HEK293 (cell line): ENCODE data around the gene NR2F1-AS1.

Experiments used
- CTCF ChIA-PET: fragments of 350-600 bp; formaldehyde crosslinking; extraction: SDS; loops from one replicate; lab custom pipeline; 2021; ENCODE audit warnings: antibody characterized with exemption; lab: Yijun Ruan, JAX
- POLR2A ChIA-PET: fragments of 300-600 bp; formaldehyde crosslinking; extraction: SDS; loops from one replicate; lab custom pipeline; 2020; ENCODE audit warnings: antibody characterized with exemption, inconsistent platforms; lab: Yijun Ruan, JAX
- H3K27ac ChIP-seq: fragments of 200-500 bp; sonication (Bioruptor generic); 2 replicates; pipeline ENCODE4 v1.5.1; 2014; ENCODE audit warnings: low read depth, low read length, control low read depth, inconsistent platforms; ENCODE audit errors: extremely low read depth
- H3K36me3 ChIP-seq, 2 experiments: fragments of 200-500 bp in 1 of 2; sonication (Bioruptor generic) in 1 of 2; 1 replicate in 1 of 2; 2 replicates in 1 of 2; pipeline ENCODE4 v1.5.1; 2014 to 2017; ENCODE audit warnings: inconsistent platforms in 2 of 2, low read length in 2 of 2; ENCODE audit not compliant: control insufficient read depth in 2 of 2, insufficient read depth in 1 of 2
- H3K4me1 ChIP-seq: fragments of 200-500 bp; sonication (Bioruptor generic); 2 replicates; pipeline ENCODE4 v1.5.1; 2014; ENCODE audit warnings: mild to moderate bottlenecking, low read length, inconsistent platforms; ENCODE audit not compliant: control insufficient read depth, insufficient read depth
- H3K4me3 ChIP-seq: 2 replicates; pipeline ENCODE4 v1.5.1; 2011; ENCODE audit warnings: low read depth, mild to moderate bottlenecking, control low read depth, low read length, moderate library complexity
- H3K9me3 ChIP-seq: fragments of 200-500 bp; sonication (Bioruptor generic); 2 replicates; pipeline ENCODE4 v1.5.1; 2014; ENCODE audit warnings: low read depth, low read length, inconsistent platforms; ENCODE audit not compliant: control insufficient read depth, insufficient read depth
- AEBP2 ChIP-seq: fragments of 450-650 bp; formaldehyde crosslinking; IDR thresholded peaks from 2 replicates; pipeline ENCODE4 v1.5.1; 2016; ENCODE audit warnings: missing biosample characterization, missing genetic modification characterization, borderline replicate concordance
- HOXA7 ChIP-seq: sonication (generic); formaldehyde crosslinking; IDR thresholded peaks from 2 replicates; pipeline ENCODE4 v1.8.1; 2022; ENCODE audit warnings: missing genetic modification reagents, borderline replicate concordance
- KLF16 ChIP-seq: fragments of 450-650 bp; formaldehyde crosslinking; IDR thresholded peaks from 2 replicates; pipeline ENCODE4 v1.5.1; 2017; ENCODE audit warnings: missing biosample characterization, missing genetic modification characterization
- SETDB1 ChIP-seq: IDR thresholded peaks from one replicate; pipeline ENCODE4 v1.6.1; 2017; ENCODE audit warnings: mild to moderate bottlenecking, low read length, moderate library complexity, mixed read lengths; ENCODE audit not compliant: insufficient read length
- TRIM28 ChIP-seq: IDR thresholded peaks from 2 replicates; pipeline ENCODE4 v1.6.1; 2011; ENCODE audit warnings: low read length, control low read depth, borderline replicate concordance
- ZBTB44 ChIP-seq: fragments of 450-650 bp; IDR thresholded peaks from 2 replicates; pipeline ENCODE4 v1.5.1; 2018; ENCODE audit warnings: missing biosample characterization, mild to moderate bottlenecking, missing genetic modification characterization
- ZNF214 ChIP-seq: fragments of 450-650 bp; formaldehyde crosslinking; IDR thresholded peaks from 2 replicates; pipeline ENCODE4 v1.5.1; 2017; ENCODE audit warnings: missing biosample characterization, mild to moderate bottlenecking, missing genetic modification characterization, borderline replicate concordance
- ZNF26 ChIP-seq: fragments of 450-650 bp; formaldehyde crosslinking; IDR thresholded peaks from 2 replicates; pipeline ENCODE4 v1.5.1; 2016; ENCODE audit warnings: missing biosample characterization, missing genetic modification characterization
- ZNF501 ChIP-seq: fragments of 450-650 bp; formaldehyde crosslinking; IDR thresholded peaks from 2 replicates; pipeline ENCODE4 v1.5.1; 2016; ENCODE audit warnings: missing biosample characterization, missing genetic modification characterization
- ZNF530 ChIP-seq: fragments of 450-650 bp; formaldehyde crosslinking; IDR thresholded peaks from 2 replicates; pipeline ENCODE4 v1.5.1; 2016; ENCODE audit warnings: low read depth, missing biosample characterization, missing genetic modification characterization
- ZNF585B ChIP-seq: fragments of 450-650 bp; formaldehyde crosslinking; IDR thresholded peaks from 2 replicates; pipeline ENCODE4 v1.5.1; 2016; ENCODE audit warnings: missing biosample characterization, missing genetic modification characterization
- ZNF768 ChIP-seq: fragments of 450-650 bp; formaldehyde crosslinking; IDR thresholded peaks from 2 replicates; pipeline ENCODE4 v1.5.1; 2018; ENCODE audit warnings: missing biosample characterization, mild to moderate bottlenecking, missing genetic modification characterization
- ZNF776 ChIP-seq: fragments of 450-650 bp; formaldehyde crosslinking; IDR thresholded peaks from 2 replicates; pipeline ENCODE4 v1.5.0; 2017; ENCODE audit warnings: missing biosample characterization, missing genetic modification characterization, borderline replicate concordance
- TF ChIP-seq, protein P1 (sequence below): fragments of 450-650 bp; formaldehyde crosslinking; IDR thresholded peaks from 2 replicates; pipeline ENCODE4 v1.5.1; 2016; ENCODE audit warnings: missing biosample characterization, missing genetic modification characterization
- TF ChIP-seq, protein P2 (sequence below): fragments of 450-650 bp; formaldehyde crosslinking; IDR thresholded peaks from 2 replicates; pipeline ENCODE4 v1.5.1; 2016; ENCODE audit warnings: missing biosample characterization, missing genetic modification characterization, borderline replicate concordance

NR2F1-AS1 gene

DNA sequence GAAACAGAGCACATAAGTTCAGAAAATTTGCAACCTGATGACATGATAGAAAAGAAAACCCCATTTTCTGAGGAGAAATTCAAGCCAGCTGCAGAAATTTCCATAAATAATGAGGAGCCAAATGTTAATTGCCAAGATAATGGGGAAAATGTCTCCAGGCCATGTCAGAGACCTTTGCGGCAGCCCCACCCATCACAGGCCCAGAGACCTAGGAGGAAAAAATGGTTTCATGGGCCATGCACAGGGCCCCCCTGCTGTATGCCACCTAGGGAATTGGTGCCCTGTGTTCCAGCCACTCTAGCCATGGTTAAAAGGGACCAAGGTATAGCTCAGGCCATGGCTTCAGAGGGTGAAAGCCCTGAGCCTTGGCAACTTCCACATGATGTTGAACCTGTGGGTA is 118.1 kb downstream of the NR2F1-AS1 start:
- Histone ChIP-seq H3K4me3 (no peak overlapping the region), H3K4me1 (no peaks in the 10 kb centered on the region), H3K36me3 (no peaks in the 10 kb centered on the region), H3K9me3 (no peaks in the 10 kb centered on the region), H3K27ac (no peak overlapping the region)
- POLR2A ChIA-PET: no interaction called here
- CTCF ChIA-PET: no interaction called here
- TF ChIP-seq ZBTB44 (tag by site-specific recombination) (no peak), ZNF26 (tag by site-specific recombination) (no peak), ZNF585B (tag by site-specific recombination) (peak; percentile 89), ZNF214 (tag by site-specific recombination) (no peak), KLF16 (tag by site-specific recombination) (no peak), ZNF776 (no peak), HOXA7 (no peak), SETDB1 (no peak), ZNF768 (tag by site-specific recombination) (no peak), AEBP2 (tag by site-specific recombination) (no peak), TRIM28 (peak; percentile 16; the same call in 1 of the 2 replicates), ZNF501 (tag by site-specific recombination) (no peak), ZNF530 (tag by site-specific recombination) (no peak)
- TF ChIP-seq, protein P1, sequence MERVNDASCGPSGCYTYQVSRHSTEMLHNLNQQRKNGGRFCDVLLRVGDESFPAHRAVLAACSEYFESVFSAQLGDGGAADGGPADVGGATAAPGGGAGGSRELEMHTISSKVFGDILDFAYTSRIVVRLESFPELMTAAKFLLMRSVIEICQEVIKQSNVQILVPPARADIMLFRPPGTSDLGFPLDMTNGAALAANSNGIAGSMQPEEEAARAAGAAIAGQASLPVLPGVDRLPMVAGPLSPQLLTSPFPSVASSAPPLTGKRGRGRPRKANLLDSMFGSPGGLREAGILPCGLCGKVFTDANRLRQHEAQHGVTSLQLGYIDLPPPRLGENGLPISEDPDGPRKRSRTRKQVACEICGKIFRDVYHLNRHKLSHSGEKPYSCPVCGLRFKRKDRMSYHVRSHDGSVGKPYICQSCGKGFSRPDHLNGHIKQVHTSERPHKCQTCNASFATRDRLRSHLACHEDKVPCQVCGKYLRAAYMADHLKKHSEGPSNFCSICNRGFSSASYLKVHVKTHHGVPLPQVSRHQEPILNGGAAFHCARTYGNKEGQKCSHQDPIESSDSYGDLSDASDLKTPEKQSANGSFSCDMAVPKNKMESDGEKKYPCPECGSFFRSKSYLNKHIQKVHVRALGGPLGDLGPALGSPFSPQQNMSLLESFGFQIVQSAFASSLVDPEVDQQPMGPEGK (tag by site-specific recombination): no peak
- TF ChIP-seq, protein P2, sequence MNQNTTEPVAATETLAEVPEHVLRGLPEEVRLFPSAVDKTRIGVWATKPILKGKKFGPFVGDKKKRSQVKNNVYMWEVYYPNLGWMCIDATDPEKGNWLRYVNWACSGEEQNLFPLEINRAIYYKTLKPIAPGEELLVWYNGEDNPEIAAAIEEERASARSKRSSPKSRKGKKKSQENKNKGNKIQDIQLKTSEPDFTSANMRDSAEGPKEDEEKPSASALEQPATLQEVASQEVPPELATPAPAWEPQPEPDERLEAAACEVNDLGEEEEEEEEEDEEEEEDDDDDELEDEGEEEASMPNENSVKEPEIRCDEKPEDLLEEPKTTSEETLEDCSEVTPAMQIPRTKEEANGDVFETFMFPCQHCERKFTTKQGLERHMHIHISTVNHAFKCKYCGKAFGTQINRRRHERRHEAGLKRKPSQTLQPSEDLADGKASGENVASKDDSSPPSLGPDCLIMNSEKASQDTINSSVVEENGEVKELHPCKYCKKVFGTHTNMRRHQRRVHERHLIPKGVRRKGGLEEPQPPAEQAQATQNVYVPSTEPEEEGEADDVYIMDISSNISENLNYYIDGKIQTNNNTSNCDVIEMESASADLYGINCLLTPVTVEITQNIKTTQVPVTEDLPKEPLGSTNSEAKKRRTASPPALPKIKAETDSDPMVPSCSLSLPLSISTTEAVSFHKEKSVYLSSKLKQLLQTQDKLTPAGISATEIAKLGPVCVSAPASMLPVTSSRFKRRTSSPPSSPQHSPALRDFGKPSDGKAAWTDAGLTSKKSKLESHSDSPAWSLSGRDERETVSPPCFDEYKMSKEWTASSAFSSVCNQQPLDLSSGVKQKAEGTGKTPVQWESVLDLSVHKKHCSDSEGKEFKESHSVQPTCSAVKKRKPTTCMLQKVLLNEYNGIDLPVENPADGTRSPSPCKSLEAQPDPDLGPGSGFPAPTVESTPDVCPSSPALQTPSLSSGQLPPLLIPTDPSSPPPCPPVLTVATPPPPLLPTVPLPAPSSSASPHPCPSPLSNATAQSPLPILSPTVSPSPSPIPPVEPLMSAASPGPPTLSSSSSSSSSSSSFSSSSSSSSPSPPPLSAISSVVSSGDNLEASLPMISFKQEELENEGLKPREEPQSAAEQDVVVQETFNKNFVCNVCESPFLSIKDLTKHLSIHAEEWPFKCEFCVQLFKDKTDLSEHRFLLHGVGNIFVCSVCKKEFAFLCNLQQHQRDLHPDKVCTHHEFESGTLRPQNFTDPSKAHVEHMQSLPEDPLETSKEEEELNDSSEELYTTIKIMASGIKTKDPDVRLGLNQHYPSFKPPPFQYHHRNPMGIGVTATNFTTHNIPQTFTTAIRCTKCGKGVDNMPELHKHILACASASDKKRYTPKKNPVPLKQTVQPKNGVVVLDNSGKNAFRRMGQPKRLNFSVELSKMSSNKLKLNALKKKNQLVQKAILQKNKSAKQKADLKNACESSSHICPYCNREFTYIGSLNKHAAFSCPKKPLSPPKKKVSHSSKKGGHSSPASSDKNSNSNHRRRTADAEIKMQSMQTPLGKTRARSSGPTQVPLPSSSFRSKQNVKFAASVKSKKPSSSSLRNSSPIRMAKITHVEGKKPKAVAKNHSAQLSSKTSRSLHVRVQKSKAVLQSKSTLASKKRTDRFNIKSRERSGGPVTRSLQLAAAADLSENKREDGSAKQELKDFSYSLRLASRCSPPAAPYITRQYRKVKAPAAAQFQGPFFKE: no peak
